ENCODE results near the gene CREB5.
A peak's percentile ranks its signal among the peaks of the same experiment; 100 is the strongest.
"Not testable (repeated sequence)": the region's sequence is repeated elsewhere in the genome, so short reads cannot be mapped to it uniquely, and the experiment has no call there.

Gene CREB5

DNA sequence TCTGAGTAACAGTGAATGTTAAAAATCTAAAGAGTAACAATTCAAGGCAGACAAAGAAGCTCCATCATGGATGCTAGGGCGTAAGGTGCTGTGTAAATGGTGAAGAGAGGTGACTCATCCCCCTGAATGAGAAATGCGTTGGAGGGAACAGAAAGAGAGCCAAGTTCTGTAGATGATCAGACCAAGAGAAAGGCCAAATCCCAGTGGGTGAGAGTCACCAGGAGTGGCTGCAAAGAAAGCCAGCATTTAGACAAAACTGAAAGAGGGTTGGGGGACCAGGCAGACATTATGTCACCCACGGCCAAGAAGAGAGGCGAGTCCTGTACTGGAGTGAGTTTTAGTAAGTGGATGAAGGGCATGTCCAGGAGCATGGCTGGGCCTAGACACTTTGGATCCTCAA is 392.7 kb downstream of the CREB5 start:
- H3K4me3 ChIP-seq, result no peak overlapping the region
- no peak overlapping the region for H3K27ac ChIP-seq

DNA sequence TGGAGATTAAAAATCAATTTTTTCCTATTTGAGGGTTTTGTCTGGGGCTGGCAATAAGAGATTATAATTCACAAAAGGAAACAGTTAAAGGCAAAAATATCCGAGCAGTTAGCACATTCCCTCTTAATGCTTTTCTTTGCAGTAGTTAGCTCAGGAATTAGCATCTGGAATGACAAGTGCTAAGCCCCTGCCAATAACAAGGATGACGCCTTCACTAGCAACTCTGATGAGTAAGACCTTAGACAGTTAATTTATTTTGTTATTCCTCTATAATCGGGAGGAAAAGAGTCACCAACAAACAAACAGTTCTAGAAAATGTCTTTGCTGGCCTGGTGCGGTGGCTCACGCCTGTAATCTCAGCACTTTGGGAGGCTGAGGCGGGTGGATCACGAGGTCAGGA is 394.5 kb downstream of the CREB5 start:
- H3K27ac ChIP-seq, result no peak overlapping the region
- no peak overlapping the region for H3K4me3 ChIP-seq

DNA sequence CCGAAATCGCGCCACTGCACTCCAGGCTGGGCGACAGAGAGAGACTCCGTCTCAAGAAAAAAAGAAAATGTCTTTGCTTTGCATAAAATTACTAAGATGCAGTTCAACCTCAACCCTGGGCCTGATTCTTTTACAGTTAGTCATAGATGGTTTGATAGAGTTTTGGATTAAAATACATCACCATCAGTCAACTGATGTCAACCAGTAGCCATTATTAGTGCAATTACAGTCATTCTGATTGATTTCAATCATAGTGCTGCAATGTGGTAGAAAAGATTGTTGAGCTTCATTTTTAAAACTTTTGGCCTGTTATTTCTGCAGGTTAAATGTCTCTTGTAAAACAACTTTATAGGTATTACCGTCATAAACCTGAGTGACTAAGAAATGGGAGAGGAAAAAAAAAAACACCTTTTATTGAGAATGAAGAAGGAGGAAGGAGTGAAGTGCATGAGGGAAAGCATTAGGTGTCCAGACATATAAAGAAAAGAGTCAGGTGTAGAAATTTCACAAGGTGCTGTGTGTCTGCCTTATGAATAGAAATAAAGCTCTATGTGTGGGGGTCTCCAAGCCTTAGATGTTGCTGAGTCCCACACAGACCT is 395.2 kb downstream of the CREB5 start:
- H3K4me3 ChIP-seq, result no peak overlapping the region
- H3K27ac ChIP-seq, result no peak overlapping the region

DNA sequence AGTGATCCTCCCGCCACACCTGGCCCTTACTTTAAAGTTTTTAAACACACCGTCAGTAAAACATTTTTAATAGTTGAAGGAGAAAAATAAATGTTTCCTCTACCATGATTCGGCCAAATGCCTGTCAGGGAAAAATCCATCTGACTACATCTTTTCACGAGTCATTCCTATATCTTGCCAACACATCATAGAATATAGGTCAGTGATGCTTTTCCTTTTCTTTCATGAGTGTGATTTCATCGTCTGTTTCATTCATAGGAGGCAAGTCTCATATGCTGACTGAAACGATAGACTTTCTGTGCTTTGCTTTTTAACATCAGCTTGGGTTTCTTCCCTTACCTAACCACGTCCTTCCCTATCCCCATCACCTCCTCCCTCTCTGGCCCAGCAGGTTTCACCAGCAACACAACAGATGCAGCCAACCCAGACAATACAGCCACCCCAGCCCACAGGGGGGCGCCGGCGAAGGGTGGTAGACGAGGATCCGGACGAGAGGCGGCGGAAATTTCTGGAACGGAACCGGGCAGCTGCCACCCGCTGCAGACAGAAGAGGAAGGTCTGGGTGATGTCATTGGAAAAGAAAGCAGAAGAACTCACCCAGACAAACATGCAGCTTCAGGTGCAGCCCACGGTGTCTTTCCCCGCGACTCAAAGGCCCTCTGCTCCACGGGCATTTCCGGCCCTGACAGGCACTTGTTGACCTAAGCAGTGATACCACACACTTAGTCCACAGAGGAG is 396.6 kb downstream of the CREB5 start:
- no peak overlapping the region for H3K27ac ChIP-seq
- H3K4me3 ChIP-seq, result no peak overlapping the region

DNA sequence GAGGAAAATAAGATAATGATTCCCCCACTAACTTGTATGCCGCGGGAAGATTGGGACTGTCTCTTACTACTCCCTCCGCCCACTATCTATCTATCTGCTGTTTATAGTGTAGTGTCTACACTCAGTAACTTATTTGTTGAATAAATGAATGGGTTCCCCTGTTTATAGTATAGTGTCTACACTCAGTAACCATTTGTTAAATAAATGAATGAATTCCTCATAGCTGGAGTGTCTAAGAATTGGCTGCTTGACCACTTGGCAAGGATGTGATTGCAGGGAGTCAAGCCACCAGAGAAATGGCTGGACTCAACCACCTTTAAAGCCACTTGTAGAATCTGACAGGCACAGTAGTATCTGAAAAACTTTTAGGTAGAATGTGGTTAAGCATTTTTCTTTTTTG is 398.7 kb downstream of the CREB5 start:
- H3K27ac ChIP-seq, result no peak overlapping the region
- H3K4me3 ChIP-seq, result no peak overlapping the region

DNA sequence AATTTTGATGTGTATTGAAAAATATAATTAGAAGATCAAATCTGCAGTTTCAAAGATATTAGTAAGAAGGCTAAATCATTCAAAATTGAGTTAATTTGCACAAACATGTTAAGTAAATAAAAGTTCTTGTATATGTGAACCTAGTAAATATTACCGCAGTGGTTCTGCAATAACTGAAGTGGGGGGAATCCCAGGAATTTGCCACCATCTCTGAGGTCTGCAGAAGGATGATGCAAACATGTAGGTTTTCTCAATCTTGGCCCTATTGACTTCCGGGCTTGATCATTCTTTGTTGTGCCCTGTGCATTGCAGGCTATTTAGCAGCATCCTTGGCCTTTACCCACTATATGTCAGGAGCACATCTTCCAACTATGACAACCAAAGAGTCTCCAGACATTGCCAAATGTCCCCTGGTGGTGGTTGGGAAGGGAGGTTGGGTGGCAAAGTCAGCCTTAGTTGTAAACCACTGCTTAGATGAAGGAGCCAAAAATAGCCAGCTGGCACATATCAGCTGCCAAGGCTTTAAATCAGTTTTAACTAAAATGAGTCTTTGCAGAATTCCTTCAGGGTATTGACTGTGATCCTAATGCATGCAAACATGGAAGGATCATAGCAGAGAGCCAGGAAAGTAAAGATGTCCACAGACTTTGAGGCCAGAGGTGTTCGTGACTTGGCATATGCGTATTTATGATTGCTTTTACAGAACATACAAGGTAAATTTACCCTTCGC is 399.5 kb downstream of the CREB5 start:
- H3K27ac ChIP-seq, result no peak overlapping the region
- no peak overlapping the region for H3K4me3 ChIP-seq

DNA sequence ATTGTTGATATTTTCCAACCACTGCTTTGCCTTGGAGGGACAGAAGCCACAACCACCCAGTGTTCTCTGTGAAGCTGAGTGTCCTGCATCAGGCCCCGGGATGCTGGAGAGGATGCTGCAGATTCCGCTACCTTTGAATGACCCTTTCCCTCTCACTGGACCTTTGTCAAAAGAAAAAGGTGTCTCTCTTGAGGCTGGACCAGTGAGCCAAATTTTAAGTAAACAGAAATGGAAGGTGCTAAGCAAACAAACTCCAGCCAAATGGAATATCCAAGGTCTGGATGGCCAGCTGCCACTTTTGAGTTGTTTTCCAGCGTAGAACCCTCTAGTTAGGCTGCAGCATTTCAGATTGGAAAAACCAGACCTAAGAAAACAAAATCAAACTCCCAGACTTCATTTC is 400.3 kb downstream of the CREB5 start:
- H3K27ac ChIP-seq, result peak overlapping the region in 1 of 21 experiments; percentile 52
- no peak overlapping the region for H3K4me3 ChIP-seq

DNA sequence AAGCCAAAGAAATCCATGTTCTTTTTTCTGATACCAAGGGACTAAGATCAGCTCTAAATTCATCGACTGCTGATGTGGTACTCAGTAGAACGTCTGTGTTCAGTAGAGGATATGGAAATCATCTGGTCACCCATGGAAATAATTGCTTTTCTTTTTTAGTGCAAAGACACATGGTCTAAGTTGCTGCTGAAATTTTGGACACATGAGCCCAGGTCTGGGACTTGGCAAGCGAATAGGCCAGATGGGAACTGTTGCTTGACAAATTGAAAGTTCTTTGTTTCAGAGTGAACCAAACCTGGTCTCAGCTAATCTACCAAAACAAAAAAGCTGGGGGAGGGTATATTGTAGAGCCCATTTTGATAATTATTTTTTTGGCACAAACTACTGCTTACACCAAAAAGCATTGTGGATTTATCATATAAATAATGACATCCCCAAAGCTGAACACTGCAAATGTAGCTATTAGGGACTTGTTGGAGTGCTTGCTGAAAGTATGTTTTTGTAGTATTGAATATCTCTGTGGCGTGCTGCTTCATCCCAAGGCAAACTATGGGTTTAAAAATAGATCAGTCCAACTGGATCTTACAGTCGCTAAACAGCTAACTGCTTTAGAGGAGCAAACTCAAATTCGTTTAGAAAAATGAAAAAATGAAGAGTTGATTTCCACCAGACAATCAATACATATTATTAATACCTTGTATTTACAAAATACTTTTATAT is 401.1 kb downstream of the CREB5 start:
- H3K4me3 ChIP-seq, result no peak overlapping the region

DNA sequence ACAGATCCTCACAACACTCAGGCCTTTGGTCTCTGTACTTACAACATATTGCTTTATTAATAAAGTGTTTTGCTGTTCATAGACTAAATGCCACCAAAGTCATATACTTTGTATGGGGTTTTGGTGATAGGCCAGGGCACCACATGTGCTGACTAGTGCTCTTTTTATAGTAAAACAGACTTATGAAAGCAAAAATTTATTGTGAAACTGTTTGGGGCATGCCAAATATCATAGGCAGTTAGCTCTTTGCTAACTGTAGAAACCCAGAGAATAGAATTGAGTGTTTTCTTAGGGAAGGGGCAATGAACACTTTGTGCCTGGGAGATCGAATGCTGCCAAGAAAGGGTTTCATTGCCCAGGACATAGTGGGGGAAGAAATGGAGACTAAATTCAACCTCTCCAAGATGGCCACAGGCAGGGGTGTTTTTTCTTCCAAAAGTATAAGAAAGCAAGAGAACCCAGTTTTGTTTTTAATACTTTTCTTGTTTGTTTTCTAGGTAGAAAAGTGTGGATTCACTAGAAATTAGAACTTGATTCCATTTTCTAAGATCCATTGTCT is 403.1 kb downstream of the CREB5 start:
- Histone ChIP-seq H3K27ac (peak overlapping the region in 1 of 21 experiments; percentile 18), H3K4me3 (no peak overlapping the region)

More for the DNA sequence above, 401.1 kb downstream of the CREB5 start:
- H3K27ac ChIP-seq, result peak overlapping the region in 1 of 21 experiments; percentile 52

DNA sequence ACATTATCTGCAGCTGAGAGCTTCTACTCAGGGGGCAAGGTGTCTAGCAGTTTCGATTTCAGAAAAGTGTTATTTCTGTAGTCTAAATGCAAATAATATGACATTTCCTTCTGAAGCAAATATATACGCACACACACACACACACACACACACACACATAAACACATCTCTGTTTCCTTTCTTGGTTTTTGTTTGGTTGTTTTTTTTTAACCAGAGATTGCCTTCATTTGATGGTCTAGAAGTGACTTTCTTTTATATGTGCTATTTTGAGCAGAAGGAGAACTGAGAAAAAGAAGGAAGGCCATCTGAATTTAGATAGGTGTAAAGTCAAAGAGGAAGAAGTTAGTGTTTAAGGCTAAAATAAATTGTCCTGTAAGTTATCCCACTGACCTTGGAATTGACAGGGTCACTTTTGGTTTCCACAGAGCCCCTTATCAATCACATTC is 403.6 kb downstream of the CREB5 start:
- H3K4me3 ChIP-seq, result no peak overlapping the region
- H3K27ac ChIP-seq, result peak overlapping the region in 1 of 21 experiments; percentile 18

DNA sequence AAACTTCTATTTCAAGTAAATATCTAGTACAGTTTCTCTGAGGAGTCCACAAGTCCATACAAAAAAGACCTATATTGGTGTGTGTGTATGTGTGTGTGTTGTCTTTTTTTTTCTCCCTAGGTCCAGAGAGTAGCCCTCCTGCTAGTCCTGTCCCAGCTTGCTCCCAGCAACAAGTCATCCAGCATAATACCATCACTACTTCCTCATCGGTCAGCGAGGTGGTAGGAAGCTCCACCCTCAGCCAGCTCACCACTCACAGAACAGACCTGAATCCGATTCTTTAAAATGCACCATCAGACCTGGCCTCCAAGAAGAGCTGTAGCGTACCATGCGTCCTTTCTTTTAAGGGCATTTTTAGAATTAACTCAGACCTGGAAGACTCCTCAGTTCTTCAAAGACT is 406.7 kb downstream of the CREB5 start:
- Histone ChIP-seq H3K4me3 (no peak overlapping the region), H3K27ac (no peak overlapping the region)

DNA sequence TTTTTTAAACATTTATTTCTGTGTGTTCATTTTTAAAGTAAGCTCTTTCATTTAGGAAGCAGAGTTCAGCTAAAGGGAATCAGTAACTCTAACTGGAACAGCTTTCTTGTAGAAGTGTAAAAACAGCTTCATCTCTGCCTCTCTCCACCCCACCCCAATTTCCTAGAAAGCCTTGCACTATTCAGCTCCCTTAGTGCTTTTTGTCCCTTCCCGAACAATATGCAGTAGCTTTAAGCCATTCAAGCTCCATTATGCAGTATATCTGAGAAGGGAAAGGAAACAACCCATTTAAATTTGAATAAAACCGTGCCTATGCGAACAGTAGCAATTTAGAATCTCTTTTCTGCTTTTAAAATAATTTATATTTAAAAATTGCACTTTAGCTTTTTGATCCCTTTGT is 411.3 kb downstream of the CREB5 start:
- H3K4me3 ChIP-seq, result no peak overlapping the region
- H3K27ac ChIP-seq, result no peak overlapping the region

DNA sequence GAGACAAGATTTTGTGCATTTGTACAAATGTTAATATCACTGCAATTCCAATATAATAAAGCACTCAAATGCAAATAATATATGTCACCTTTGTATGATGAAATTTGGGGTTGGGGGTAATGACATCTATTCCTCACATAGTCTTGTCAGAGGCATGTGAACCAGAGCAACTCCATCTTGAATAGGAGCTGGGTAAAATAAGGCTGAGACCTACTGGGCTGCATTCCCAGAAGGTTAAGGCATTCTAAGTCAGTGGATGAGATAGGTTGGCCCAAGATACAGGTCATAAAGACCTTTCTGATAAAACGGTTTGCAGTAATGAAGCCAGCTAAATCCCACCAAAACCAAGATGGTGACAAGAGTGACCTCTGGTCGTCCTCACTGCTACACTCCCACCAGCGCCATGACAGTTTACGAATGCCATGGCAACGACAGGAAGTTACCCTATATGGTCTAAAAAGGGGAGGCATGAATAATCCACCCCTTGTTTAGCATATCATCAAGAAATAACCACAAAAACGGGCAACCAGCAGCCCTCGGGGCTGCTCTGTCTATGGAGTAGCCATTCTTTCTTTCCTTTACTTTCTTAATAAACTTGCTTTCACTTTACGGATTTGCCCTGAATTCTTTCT is 413.6 kb downstream of the CREB5 start:
- H3K4me3 ChIP-seq, H3K27ac ChIP-seq: not testable (repeated sequence)

DNA sequence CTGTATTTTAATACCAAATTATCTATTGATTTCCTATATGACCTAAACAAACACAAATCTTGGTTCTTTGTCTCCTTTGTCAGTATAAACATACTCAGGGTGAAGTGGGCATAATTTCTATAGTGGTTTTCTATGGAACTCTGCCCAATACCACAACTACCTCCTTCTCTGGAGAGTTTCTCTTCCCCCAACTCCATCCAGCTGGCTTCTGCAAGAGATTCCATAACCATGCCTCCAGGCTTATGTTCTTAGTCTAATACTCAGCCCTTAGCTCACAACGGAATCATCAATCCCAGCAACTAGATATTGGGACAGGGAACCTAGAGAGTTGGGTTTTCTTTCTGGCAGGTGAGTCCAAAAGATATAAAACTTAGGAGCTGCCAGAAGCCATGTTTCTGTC is 418.5 kb downstream of the CREB5 start:
- H3K4me3 ChIP-seq, result no peak overlapping the region
- no peak overlapping the region for H3K27ac ChIP-seq

DNA sequence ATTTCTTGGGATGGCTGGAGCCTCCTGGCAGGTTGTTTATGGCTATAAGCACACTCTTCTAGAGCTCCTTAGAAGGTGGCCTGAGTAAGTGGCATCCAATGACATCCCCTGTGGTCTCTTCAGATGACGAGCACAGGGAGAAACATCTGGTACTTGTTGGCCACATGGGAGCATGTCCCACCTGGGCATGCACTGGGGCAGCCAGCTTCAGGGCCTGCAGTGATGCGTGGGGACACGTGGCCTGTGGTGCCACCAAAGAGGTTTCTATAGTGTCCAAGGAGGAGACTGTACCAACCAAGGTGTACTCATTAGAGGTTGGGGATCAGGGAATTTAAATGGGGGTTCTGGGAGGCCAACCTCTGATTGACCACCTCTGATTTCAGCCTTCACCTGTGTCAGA is 420.4 kb downstream of the CREB5 start:
- H3K4me3 ChIP-seq, result no peak overlapping the region

DNA sequence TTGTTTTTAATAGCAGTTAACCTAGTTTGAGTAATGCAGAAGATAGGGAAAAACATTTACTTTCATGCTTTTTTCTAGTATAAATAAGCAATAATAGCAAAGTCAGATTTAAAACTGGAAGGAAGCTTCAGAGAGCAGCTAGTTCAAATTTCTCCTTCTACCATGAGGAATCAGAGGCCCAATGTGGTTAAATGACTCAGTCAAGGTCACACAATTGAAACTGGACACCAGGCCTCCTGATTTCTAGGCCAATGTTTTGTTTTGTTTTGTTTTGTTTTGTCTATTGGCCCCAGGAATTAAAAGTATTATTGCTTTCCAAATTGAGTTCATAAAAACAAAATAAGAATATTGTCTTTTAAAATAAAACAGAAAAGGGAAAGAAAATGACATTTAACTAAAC is 423.5 kb downstream of the CREB5 start:
- H3K4me3 ChIP-seq, result no peak overlapping the region
- H3K27ac ChIP-seq, result no peak overlapping the region

More for the DNA sequence above, 420.4 kb downstream of the CREB5 start:
- H3K27ac ChIP-seq, result no peak overlapping the region

DNA sequence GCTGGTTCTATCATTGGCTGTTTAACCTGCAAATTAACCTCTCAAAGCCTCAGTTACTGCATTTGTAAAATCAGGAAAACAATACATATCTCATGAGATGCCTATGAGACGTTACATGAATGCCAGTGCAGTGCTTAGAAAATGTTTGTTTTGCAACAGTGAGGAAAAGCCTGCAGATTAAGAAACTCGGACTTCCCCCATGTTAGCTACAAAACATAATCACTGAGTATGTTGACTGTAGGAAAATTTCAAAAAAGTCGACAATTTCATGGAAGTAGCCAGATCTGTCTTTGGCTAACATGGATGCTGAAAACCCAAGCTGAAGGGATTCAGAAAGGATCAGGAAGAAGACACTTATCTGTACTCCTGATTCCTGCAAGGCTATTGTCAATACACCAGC is 424.4 kb downstream of the CREB5 start:
- no peak overlapping the region for H3K27ac ChIP-seq
- H3K4me3 ChIP-seq, result no peak overlapping the region

DNA sequence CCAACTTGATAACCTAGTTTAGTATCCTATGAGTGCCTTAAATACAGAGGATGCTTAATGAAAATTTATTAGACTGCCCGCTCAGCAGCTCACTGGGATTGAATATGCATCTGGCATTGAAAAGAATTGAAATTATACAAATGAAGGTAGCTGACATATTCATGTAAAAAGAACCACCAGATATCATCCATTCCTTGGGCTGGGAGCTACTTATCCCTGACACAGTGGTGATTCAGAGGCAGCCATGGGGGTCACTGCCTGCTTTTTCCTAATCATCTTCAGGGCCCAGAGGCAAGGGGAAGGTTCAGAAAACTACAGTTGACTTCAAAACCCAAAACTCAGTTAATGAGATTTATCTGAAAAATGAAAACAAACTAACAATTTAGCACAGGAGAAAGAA is 424.9 kb downstream of the CREB5 start:
- Histone ChIP-seq H3K27ac (no peak overlapping the region), H3K4me3 (no peak overlapping the region)

DNA sequence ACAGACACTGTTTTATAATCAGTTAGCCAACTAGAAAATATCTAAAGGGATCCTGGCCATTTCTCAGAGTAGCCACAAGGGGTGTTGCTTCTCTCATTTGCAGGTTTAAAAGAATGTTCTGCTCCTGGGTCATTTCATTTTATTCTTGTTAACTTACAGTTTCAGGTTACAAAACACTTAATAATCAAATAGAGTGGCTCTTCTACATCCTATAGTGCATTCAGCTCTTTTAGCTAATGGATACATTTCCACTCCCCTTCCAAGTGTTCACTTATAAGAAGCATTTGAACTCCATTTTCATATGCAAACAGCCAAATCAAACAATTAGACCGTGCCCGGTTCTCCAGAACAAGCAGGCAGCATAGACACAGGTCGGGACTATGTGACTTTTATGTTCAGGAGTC is 428.3 kb downstream of the CREB5 start:
- no peak overlapping the region for H3K4me3 ChIP-seq
- H3K27ac ChIP-seq, result no peak overlapping the region

DNA sequence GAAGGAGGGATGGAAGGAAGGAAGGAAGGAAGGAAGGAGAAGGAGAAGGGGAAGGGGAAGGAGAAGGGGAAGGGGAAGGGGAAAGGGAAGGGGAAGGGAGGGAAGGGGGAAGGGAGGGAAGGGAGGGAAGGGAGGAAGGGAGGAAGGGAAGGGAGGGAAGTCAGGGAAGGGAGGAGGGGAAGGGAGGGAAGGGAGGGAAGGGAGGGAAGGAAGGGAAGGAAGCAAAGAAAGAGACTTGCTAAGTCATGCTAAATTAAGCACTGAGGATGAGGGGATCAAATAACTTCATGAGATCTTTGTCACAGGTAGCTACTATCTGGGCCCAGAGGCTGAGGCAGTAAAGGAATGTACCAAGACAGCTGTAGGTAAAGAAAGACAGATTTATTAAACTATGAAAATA is 429.4 kb downstream of the CREB5 start:
- Histone ChIP-seq H3K4me3 (no peak overlapping the region), H3K27ac (no peak overlapping the region)
